Frontal cortex (tissue), 4 donors: ENCODE measurements around the gene CCER1. TPM values are rescaled to one million over a fixed set of nuclear protein-coding genes. Genes with fewer than 3 reads are reported as not detected.
"Not testable (repeated sequence)": the region's sequence is repeated elsewhere in the genome, so short reads cannot be mapped to it uniquely, and the experiment has no call there.

ENCODE experiments used
- DNase-seq, 2 donors: peaks; one replicate each; pipeline ENCODE4 v3.0.0; 2012; ENCODE audit warnings: low spot score in 2 of 2
- FAIRE-seq: peaks from 2 replicates; lab custom pipeline; 2012; peaks lifted over from hg19 to GRCh38; lab: Jason Lieb, UNC
- total RNA-seq: library from RNA; depleted of rRNA; stranded (reverse); fragments of >200 nt; gene quantifications from one replicate; pipeline ENCODE4 v1.2.3, GENCODE V29; 2014
- donor health status: control.
- donor health status: control.
- donor health status: control.

CCER1 gene, protein sequence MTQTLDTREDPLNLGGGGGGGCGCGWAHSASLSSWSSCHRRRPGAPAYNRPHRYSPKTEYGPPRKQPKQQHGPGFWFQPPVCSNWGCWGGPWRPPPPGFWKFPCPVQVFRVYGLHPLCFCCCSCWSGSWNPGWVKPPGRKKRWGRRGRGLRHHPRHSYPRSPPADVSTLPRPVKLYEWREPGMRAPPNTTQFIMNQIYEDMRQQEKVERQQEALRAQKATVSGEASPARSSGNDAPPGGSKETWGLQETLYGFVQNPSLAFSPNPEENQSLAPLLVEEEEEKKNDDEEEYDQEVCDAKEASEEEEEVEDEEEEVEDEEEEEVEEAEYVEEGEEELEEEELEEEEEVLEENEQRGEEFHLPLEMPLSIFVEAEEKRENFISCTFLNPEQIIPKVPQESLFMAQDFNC
- total RNA-seq: not detected

DNA sequence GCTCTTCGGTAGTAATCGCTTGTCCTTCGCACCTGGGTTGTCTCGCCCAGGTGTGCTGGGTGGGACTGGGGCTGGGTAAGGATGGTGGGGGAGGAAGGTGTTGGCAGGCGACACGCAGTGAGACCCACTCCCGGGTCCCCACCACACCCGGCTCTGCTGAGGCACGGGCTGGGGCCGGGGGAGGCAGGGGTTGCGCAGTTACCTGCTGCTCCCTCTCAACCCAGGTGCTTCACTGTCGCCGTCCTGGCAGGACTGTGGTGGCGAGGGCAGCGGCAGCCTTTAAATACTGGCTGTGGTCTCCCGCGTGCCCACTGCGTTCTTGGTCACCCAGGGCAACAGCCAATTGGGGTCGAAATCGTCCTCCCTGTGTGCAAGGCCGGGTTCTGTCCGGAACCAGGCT is at the start of gene CCER1:
TSS of gene CCER1 (minus strand) at position 256 of the 400 bp plus-strand sequence. CDS start 434 bp downstream, outside the sequence.
- FAIRE-seq (no peak), DNase-seq (no peak)

- no peak for DNase-seq
- no peak for FAIRE-seq
These were observed 48.8 kb upstream of the CCER1 start for GRCh38 chr12:91003737-91004136.

GRCh38 chr12:91001306-91001705 is 46.3 kb upstream of the CCER1 start:
- DNase-seq (no peak), FAIRE-seq (no peak)

DNA sequence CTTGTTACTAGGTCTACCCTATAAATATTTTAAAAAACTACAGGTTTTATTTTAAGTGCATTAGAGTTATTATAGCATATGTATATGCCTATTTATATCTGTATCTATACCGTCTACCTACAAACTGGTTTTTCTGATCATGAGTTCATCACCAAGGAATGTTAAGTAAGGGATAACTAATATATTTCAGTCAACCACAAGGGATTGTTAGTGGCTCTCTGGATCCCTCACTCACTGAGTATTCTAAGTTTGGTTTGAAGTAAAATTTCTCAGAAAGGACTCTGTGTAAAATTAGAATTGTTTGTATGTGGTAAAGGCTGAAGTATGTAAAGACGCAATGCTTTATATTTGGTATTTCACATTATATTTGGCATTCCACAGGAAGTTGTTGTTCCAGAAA is 45.0 kb upstream of the CCER1 start:
- no peak for FAIRE-seq

GRCh38 chr12:90999527-90999926 is 44.6 kb upstream of the CCER1 start:
- FAIRE-seq (peak; percentile 31), DNase-seq (no peak)

More for the DNA sequence above, 45.0 kb upstream of the CCER1 start:
- no peak for DNase-seq

DNA sequence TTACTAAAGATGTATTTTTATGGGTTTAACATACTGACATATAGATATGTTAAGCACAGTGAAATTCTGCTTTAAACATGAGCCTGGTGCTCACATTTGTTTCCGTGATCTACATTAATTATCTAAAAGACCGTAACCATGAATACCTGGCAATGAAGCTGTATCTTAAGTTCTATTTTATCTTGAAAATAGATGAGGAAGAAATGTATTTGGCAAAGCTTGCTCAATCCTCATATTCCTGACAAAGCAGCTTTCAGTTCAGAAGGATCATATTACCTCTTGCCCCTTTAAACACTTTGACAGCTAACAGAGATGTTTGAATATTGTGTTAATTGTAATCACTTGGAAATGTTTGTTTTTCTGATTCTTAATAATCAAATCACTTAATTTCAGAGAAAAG is 40.0 kb upstream of the CCER1 start:
- no peak for DNase-seq
- no peak for FAIRE-seq

DNA sequence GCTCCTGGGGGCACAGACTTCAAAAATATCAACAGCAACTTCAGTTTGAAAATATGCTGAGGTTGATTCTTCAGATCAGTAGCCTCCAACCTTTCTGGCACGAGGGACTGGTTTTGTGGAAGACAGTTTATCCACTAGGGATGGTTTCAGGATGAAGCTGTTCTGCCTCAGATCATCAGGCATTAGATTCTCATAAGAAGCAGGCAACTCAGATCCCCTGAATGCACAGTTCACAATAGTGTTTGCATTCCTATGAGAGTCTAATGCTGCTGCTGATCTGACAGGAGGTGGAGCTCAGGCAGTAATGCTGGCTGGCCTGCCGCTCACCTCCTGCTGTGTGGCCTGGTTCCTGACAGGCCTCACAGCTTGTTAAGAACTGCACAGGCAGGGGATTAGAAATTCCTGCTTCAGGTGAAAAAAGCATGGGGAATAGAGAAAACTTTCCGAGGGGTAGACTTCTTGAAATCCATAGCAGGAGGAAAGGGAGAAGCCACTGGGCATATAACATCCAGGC is 37.0 kb upstream of the CCER1 start:
- FAIRE-seq (no peak), DNase-seq (no peak)

DNA sequence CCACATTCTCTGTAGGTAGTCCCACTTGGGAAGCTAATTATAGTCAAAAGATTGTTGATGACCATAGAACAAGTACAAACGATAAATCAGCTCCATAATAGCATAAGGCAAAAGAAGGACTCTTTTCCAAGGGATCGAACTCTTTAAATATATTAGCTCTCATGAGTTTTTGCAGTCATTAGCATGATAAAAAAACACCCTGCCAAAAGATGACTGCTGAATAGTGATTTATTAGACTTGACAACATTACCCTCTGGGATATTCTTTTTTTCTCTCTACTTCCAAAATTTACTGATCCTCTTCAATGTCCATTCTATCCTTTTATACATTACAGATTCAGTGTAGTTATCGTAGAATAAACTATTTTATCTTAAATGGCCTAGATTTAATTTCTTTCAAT is 35.6 kb upstream of the CCER1 start:
- DNase-seq (no peak), FAIRE-seq (no peak)

- FAIRE-seq (no peak), DNase-seq (no peak)
These were observed 34.7 kb upstream of the CCER1 start for GRCh38 chr12:90989686-90990111.

DNA sequence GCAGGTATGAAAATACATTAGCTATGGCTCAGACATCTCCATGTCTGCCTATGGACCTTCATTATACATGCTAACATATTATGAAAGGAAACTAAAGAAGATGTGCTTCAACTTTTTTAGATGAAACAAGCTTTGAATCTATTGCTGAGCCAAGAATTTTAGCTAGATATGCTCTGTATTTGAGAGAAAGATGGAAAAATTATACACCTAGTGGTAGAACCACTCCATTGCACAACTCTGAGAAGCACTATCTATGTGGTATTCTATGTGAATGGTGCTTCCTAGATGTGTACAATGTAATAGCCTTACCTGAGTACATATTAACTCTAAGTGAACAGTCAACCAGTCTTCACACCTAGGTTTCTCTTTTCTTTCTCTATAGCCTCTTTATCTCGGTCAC is 32.5 kb upstream of the CCER1 start:
- FAIRE-seq: no peak

DNA sequence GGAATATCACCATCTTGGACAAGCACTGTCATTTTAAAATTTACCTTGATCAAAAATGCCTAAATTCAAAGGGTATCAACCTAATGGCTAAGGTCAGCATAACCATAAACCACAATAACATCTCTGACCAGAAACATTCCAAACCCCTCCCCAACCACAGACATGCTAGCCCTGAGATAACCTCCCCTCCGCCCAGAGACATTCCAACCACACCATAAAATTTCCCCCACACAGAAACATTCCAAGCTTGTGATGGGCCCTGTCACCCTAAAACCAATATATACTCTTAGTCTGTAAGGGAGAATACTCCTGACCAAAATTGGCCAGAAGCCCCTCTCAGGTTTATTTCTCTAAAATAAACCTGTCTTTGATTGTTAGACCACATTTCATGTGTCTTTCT is 32.1 kb upstream of the CCER1 start:
- DNase-seq (no peak), FAIRE-seq (no peak)

More for the DNA sequence above, 32.5 kb upstream of the CCER1 start:
- no peak for DNase-seq

- not testable (repeated sequence) for FAIRE-seq, DNase-seq
These were observed 30.4 kb upstream of the CCER1 start for GRCh38 chr12:90985331-90985730.

- FAIRE-seq: no peak
- no peak for DNase-seq
These were observed 29.1 kb upstream of the CCER1 start for GRCh38 chr12:90984114-90984513.

GRCh38 chr12:90982170-90982569 is 27.2 kb upstream of the CCER1 start:
- no peak for FAIRE-seq
- no peak for DNase-seq

- FAIRE-seq: no peak
- no peak for DNase-seq
These were observed 25.0 kb upstream of the CCER1 start for GRCh38 chr12:90979951-90980350.

- no peak for DNase-seq
- no peak for FAIRE-seq
These were observed 24.0 kb upstream of the CCER1 start for GRCh38 chr12:90979019-90979418.

DNA sequence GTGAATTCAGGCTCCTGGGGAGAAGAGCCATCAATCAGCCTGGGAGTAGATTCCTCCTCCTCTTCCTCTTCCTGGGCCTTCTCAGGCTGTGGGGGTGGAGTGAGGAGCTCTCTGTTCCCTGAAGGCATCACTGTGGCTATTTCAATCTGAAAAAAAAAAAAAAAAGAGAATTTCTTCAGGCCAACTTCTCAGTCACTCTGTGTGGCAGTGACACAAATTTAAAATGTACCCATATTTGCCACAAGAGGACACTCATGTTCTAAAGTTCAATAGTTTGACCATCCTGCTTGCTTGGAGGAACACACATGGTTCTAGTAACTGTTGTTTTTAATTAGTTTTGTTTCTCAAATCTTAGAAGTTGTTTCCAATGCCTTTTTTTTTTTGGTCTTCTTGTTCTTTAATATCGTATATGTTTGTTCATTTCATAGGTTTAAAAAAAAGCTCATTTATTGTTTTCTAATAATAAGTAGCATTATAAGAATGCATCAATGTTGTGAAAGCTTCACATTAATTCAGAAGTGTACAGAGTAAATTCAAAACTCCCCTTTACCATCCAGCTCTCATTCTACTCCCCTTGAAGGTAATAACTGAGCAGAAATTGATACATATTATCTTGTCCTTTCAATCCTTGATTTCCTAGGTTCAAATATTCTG is 23.3 kb upstream of the CCER1 start:
- DNase-seq (no peak), FAIRE-seq (peak; percentile 50)

DNA sequence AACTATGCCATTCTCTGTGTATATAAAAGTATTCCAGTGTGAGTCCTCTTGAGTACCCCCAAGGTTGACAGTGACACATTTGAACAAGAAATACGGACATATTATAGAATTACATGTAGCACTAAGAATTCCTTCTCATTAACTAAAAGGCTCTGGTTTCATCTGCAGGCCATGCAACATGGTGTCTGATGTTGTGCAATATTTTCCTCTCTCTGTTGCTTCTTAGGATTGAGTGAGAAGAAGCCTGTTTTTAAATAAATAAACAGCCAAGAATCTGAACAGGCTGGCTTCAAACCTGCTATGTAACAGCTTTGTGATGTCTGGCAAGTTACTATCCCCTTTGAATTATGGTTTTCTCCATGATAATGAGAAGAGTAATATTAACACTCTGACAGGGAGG is 22.2 kb upstream of the CCER1 start:
- DNase-seq (no peak), FAIRE-seq (no peak)

- no peak for DNase-seq
These were observed 19.3 kb upstream of the CCER1 start for GRCh38 chr12:90974286-90974685.

DNA sequence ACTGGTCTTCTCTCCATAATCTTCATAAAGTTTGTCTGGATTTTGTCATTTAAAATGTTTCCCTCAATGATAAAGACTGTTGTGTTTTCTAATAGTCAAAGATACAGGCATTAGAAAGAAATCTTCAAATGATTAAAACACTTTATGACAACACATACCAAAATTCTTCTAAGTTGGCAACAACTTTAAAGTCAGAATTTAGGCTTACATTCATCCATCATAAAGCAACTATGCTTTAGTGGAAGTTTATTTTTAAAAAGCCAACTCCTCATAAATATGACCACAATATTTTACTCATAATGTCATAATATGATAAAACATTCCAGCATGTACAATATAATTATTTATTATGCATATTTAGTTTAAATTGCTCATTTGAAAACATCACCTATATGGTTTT is 17.2 kb upstream of the CCER1 start:
- FAIRE-seq (no peak), DNase-seq (no peak)

More at GRCh38 chr12:90974286-90974685, 19.3 kb upstream of the CCER1 start:
- FAIRE-seq: no peak

GRCh38 chr12:90970911-90971310 is 15.9 kb upstream of the CCER1 start:
- DNase-seq (no peak), FAIRE-seq (no peak)
